ENCODE results near the gene CCDC185.

Gene CCDC185

DNA sequence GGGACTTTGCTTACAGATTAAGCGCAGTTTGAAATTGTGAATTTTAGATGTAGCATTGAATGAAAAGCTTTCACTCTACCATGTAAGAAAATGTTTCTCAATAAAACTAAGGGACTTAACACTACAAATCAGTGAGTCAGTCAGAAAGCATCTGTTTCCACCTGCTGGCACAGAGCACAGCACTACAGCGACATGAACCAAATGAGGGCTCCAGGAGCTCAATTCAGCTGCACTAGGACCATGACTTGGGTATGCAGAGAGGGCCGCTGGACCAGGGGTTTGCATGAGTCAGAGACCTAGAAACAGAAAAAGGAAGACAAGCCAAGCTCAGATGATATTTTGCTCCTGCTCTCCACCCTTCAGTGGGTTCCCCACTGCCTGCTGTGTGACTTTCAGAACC, 34.4 kb upstream of the CCDC185 start:
- Histone ChIP-seq H3K27me3 (ENCODE audit: insufficient read depth, low read length) (no peaks in the 10 kb centered on the region), H2AFZ (ENCODE audit: low read length) (no peak overlapping the region), H3K4me2 (ENCODE audit: low read length) (no peak overlapping the region), H3K4me3 (ENCODE audit: low read depth, low read length, poor library complexity, severe bottlenecking) (no peak overlapping the region), H3K27ac (ENCODE audit: low read depth, low read length, poor library complexity, severe bottlenecking) (no peak overlapping the region), H3K4me1 (ENCODE audit: insufficient read depth, low read length, severe bottlenecking) (no peaks in the 10 kb centered on the region), H3K9me2 (ENCODE audit: low read depth, low read length) (no peaks in the 10 kb centered on the region), H3K9ac (ENCODE audit: low read length) (no peak overlapping the region), H3K79me2 (ENCODE audit: insufficient read depth, low read length) (no peaks in the 10 kb centered on the region), H3K36me3 (ENCODE audit: insufficient read depth, low read length) (no peaks in the 10 kb centered on the region), H3K9me3 (ENCODE audit: low read length) (no peaks in the 10 kb centered on the region), H3F3A (ENCODE audit: insufficient read depth, low read length) (no peaks in the 10 kb centered on the region), H4K20me1 (ENCODE audit: insufficient read depth, low read length) (no peaks in the 10 kb centered on the region)
- TF ChIP-seq, protein P1, sequence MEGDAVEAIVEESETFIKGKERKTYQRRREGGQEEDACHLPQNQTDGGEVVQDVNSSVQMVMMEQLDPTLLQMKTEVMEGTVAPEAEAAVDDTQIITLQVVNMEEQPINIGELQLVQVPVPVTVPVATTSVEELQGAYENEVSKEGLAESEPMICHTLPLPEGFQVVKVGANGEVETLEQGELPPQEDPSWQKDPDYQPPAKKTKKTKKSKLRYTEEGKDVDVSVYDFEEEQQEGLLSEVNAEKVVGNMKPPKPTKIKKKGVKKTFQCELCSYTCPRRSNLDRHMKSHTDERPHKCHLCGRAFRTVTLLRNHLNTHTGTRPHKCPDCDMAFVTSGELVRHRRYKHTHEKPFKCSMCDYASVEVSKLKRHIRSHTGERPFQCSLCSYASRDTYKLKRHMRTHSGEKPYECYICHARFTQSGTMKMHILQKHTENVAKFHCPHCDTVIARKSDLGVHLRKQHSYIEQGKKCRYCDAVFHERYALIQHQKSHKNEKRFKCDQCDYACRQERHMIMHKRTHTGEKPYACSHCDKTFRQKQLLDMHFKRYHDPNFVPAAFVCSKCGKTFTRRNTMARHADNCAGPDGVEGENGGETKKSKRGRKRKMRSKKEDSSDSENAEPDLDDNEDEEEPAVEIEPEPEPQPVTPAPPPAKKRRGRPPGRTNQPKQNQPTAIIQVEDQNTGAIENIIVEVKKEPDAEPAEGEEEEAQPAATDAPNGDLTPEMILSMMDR (IDR thresholded peaks at IDR 0.05; ENCODE audit: low read length): no peak
- no peak for TF ChIP-seq EZH2 (IDR thresholded peaks at IDR 0.05; ENCODE audit: borderline replicate concordance, low read length)

DNA sequence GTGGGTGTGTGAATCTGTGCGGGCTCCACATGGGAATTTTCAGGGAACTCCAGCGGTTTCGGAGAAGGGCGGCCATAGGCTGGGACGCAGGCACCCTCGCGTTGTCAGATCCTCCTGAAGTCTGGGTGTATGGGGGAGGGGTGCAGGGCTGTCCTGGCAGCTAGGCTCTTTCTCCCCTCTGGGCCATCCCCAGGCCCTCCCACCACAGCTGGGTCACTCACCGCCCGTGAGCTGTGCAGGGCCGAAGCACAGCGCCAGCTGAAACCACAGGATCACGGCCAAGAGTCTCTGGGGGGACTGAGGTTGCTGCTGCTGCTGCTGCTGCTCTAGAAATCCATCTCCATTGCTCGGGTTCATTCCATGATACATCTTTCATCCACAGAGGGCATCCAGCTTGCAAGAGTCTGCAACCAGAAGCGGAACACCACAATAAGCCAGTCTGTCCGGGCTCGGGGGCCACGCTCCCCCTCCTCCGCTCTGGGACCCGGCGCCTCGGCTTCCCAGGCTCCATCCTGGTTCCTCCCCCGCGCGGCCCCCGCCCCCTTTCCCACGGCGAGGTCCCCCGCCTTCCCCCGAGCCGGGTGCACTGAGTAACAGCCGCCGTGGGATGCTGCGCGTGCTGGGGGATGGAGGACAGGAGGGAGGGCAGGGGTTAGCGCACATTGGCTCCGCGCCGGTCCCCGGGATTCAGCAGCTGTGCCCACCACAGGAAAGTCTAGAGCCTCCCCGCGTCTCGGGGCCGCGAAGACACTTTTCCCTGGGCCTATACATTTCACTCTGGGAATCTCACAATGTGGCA, 30.0 kb upstream of the CCDC185 start:
- Histone ChIP-seq H3K36me3 (ENCODE audit: insufficient read depth, low read length) (no peaks in the 10 kb centered on the region), H3K4me2 (ENCODE audit: low read length) (no peak overlapping the region), H2AFZ (ENCODE audit: low read length) (no peak overlapping the region), H3K27me3 (ENCODE audit: insufficient read depth, low read length) (no peaks in the 10 kb centered on the region), H3K79me2 (ENCODE audit: insufficient read depth, low read length) (no peaks in the 10 kb centered on the region), H3K4me3 (ENCODE audit: low read depth, low read length, poor library complexity, severe bottlenecking) (no peak overlapping the region), H3K9ac (ENCODE audit: low read length) (no peak overlapping the region), H3K9me2 (ENCODE audit: low read depth, low read length) (no peaks in the 10 kb centered on the region), H3F3A (ENCODE audit: insufficient read depth, low read length) (no peaks in the 10 kb centered on the region), H3K9me3 (ENCODE audit: low read length) (no peaks in the 10 kb centered on the region), H3K4me1 (ENCODE audit: insufficient read depth, low read length, severe bottlenecking) (no peaks in the 10 kb centered on the region), H3K27ac (ENCODE audit: low read depth, low read length, poor library complexity, severe bottlenecking) (no peak overlapping the region), H4K20me1 (ENCODE audit: insufficient read depth, low read length) (no peaks in the 10 kb centered on the region)
- TF ChIP-seq EZH2 (IDR thresholded peaks at IDR 0.05; ENCODE audit: borderline replicate concordance, low read length): no peak
- TF ChIP-seq, protein P1 (IDR thresholded peaks at IDR 0.05; ENCODE audit: low read length): no peak

DNA sequence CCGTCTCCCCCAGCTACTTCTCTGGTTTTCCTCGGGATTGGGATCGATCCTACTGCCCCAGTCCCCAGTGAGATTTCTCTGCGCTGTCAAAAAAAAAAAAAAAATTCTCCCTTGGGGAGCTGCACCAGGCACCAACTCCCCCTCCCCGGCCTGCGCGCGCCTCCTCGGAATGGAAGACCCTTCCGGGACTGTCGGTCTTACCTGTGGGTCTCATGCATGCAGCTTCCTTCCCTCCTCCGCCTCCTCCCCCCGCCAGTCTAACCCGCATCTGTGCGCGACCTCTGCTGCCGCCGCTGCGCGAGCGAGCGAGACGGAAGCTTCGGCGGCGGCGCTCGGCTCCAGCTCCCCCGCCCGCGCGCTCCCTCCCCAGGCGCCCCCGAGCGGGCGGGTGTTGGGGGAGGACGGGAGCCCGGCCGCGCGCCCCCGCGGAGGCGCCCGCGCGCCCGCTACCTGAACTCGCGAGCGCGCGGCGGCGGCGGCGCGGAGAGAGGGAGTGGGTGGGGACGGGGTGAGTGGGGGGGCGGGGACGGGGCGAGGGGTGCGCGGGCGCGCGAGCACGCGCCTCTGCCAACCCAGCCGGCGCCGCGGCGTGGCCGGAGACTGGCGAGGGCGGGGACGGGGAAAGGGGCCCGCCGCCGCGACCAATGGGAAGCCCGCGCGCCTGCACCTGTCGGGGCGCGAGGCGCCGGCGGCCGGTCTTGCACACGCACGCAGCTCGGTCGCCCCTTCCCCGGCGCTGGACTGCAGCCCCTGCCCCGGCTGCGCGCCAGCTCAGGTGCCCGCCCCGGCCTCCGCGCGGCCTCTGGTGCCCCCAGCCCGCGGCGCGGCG, 29.1 kb upstream of the CCDC185 start, which contains the start of gene SUSD4:
Gene SUSD4, minus strand, starts transcription at position 321 of the 829 bp plus-strand sequence. CDS start 751 bp downstream, outside the sequence.
- Histone ChIP-seq H3K4me2 (ENCODE audit: low read length) (no peak within 1 kb of the TSS), H2AFZ (ENCODE audit: low read length) (no peak within 1 kb of the TSS), H3F3A (ENCODE audit: insufficient read depth, low read length) (no peaks in the 10 kb centered on the region), H3K36me3 (ENCODE audit: insufficient read depth, low read length) (no peaks in the 10 kb centered on the region), H3K9ac (ENCODE audit: low read length) (no peak within 1 kb of the TSS), H3K27me3 (ENCODE audit: insufficient read depth, low read length) (no peaks in the 10 kb centered on the region), H3K9me3 (ENCODE audit: low read length) (no peaks in the 10 kb centered on the region), H3K4me3 (ENCODE audit: low read depth, low read length, poor library complexity, severe bottlenecking) (no peak within 1 kb of the TSS), H3K9me2 (ENCODE audit: low read depth, low read length) (no peaks in the 10 kb centered on the region), H3K79me2 (ENCODE audit: insufficient read depth, low read length) (no peaks in the 10 kb centered on the region), H3K27ac (ENCODE audit: low read depth, low read length, poor library complexity, severe bottlenecking) (no peak within 1 kb of the TSS), H4K20me1 (ENCODE audit: insufficient read depth, low read length) (no peaks in the 10 kb centered on the region), H3K4me1 (ENCODE audit: insufficient read depth, low read length, severe bottlenecking) (no peaks in the 10 kb centered on the region)
- TF ChIP-seq EZH2 (IDR thresholded peaks at IDR 0.05; ENCODE audit: borderline replicate concordance, low read length): no peak
- TF ChIP-seq, protein P1 (IDR thresholded peaks at IDR 0.05; ENCODE audit: low read length): no peak

All from OCI-LY1 (cell line).